COLO668 (cell line): ENCODE results near the gene KRT77.
"Not testable (repeated sequence)": the region's sequence is repeated elsewhere in the genome, so short reads cannot be mapped to it uniquely, and the experiment has no call there.

ENCODE experiments used
- DNase-seq: peaks from one replicate; lab custom pipeline; 2025; ENCODE audit not compliant: unreplicated experiment; lab: John Stamatoyannopoulos, UW

Gene KRT77

GRCh38 chr12:52724384-52724783, 21.1 kb upstream of the KRT77 start:
- no peak for DNase-seq

- no peak for DNase-seq
These were observed 19.4 kb upstream of the KRT77 start for GRCh38 chr12:52722680-52723079.

- no peak for DNase-seq
These were observed 18.6 kb upstream of the KRT77 start for GRCh38 chr12:52721838-52722470.

- DNase-seq, result no peak
These were observed 17.1 kb upstream of the KRT77 start for GRCh38 chr12:52720365-52720886.

GRCh38 chr12:52716061-52716460, 12.7 kb upstream of the KRT77 start:
- no peak for DNase-seq

GRCh38 chr12:52715416-52715815, 12.1 kb upstream of the KRT77 start:
- DNase-seq, result peak; percentile 47

- no peak for DNase-seq
These were observed 11.6 kb upstream of the KRT77 start for GRCh38 chr12:52714887-52715281.

- DNase-seq, result no peak
These were observed 10.9 kb upstream of the KRT77 start for GRCh38 chr12:52713960-52714886.

- DNase-seq, result not testable (repeated sequence)
These were observed 8.8 kb upstream of the KRT77 start for GRCh38 chr12:52712122-52712521.

GRCh38 chr12:52710730-52711129, 7.4 kb upstream of the KRT77 start:
- no peak for DNase-seq

GRCh38 chr12:52708010-52708409, 4.7 kb upstream of the KRT77 start:
- DNase-seq, result no peak

GRCh38 chr12:52704464-52704863, 1.1 kb upstream of the KRT77 start:
- DNase-seq, result no peak

GRCh38 chr12:52703878-52704277, 554 bp upstream of the KRT77 start:
- DNase-seq, result no peak

- DNase-seq, result no peak
These were observed 986 bp downstream of the KRT77 start for GRCh38 chr12:52702338-52702737.

GRCh38 chr12:52701281-52701680, 2.0 kb downstream of the KRT77 start:
- no peak for DNase-seq

GRCh38 chr12:52699960-52700359, 3.4 kb downstream of the KRT77 start:
- no peak for DNase-seq

GRCh38 chr12:52699373-52699772, 4.0 kb downstream of the KRT77 start:
- no peak for DNase-seq

GRCh38 chr12:52698651-52699340, 4.5 kb downstream of the KRT77 start:
- DNase-seq, result no peak

GRCh38 chr12:52697058-52697582, 6.2 kb downstream of the KRT77 start:
- no peak for DNase-seq

GRCh38 chr12:52696588-52696987, 6.7 kb downstream of the KRT77 start:
- DNase-seq, result no peak

- no peak for DNase-seq
These were observed 8.3 kb downstream of the KRT77 start for GRCh38 chr12:52695039-52695438.
